Mucosa of stomach (tissue), 1 donor: ENCODE results near the gene PKMYT1.
"Not testable (repeated sequence)": the region's sequence is repeated elsewhere in the genome, so short reads cannot be mapped to it uniquely, and the experiment has no call there.

Experiments used
- H3K27me3 ChIP-seq: one replicate; pipeline ENCODE4 v1.7.0; 2013; ENCODE audit warnings: mild to moderate bottlenecking, low read length; ENCODE audit not compliant: control insufficient read depth, insufficient read depth
- H3K36me3 ChIP-seq: one replicate; pipeline ENCODE4 v1.7.0; 2013; ENCODE audit warnings: low read length; ENCODE audit not compliant: control insufficient read depth, insufficient read depth
- H3K4me1 ChIP-seq: one replicate; pipeline ENCODE4 v1.7.0; 2013; ENCODE audit warnings: mild to moderate bottlenecking, low read length; ENCODE audit not compliant: control insufficient read depth, insufficient read depth
- H3K4me3 ChIP-seq: one replicate; pipeline ENCODE4 v1.7.0; 2013; ENCODE audit warnings: low read length
- H3K9ac ChIP-seq: one replicate; pipeline ENCODE4 v1.7.0; 2013; ENCODE audit warnings: mild to moderate bottlenecking, low read length, moderate library complexity
- H3K9me3 ChIP-seq: one replicate; pipeline ENCODE4 v1.7.0; 2013; ENCODE audit warnings: mild to moderate bottlenecking, low read length, moderate library complexity; ENCODE audit not compliant: control insufficient read depth
- donor health status: Pancreatic carcinoma.

The PKMYT1 gene

DNA sequence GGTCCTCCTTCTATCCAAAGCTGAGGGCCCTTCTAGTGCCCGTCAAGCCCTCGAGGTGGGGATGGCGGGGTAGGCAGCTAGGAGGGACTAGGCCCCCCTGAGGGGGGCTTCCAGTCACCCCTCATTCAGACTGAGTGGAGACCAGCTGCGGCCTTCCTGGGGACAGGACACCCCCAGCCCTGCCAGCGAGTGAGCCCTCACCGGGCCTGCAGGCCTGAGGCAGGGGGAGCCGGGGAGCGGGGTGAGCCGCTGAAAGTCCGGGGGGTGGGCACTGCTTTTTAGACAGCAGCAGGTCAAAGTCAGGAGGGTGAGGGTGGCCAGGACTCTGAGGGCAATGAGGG lies 24.8 kb downstream of the PKMYT1 start:
- Histone ChIP-seq H3K4me1 (peaks cover 11% of the 10 kb centered on the region), H3K4me3 (no peak overlapping the region), H3K9me3 (no peaks in the 10 kb centered on the region), H3K27me3 (peaks cover 38% of the 10 kb centered on the region), H3K36me3 (no peaks in the 10 kb centered on the region), H3K9ac (no peak overlapping the region)

DNA sequence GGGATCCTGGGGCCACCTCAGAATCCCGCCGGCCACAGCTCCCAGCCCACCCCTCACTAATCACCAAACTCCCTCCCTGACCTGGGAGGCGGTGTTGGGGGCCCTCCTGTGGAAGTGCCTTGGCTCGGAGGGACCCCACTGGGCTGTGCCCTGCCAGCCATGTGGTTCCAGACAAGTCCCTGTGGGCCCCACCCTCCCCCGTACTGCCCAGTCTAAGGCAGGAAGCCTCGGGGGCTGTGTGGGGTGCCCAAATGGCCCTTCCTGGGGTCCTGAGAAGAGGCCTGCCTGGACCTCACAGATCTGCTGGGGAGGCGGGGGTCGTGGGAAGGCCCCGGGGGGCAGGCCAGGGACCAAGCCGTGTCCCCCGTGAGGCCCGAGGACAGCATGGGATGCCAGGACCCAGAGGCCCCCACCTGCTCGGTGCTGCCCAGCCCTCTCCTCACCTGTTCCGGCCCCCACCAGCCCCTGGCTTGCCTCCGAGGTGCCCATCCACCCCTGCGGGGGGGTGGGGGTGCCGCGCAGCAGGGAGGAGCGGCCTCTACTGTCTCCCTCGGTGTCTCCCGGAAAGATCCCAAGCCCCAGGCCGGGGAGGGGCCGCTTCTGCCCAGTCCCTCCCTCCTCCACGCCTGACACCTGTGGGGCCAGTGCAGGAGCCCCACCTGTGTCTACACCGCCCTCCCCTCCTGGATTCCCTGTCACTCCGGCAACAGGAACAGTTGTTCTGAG lies 25.4 kb downstream of the PKMYT1 start:
- peaks cover 38% of the 10 kb centered on the region for H3K27me3 ChIP-seq
- no peak overlapping the region for H3K9ac ChIP-seq
- H3K4me1 ChIP-seq: peaks cover 11% of the 10 kb centered on the region
- H3K4me3 ChIP-seq: no peak overlapping the region
- H3K9me3 ChIP-seq: no peaks in the 10 kb centered on the region
- no peaks in the 10 kb centered on the region for H3K36me3 ChIP-seq

DNA sequence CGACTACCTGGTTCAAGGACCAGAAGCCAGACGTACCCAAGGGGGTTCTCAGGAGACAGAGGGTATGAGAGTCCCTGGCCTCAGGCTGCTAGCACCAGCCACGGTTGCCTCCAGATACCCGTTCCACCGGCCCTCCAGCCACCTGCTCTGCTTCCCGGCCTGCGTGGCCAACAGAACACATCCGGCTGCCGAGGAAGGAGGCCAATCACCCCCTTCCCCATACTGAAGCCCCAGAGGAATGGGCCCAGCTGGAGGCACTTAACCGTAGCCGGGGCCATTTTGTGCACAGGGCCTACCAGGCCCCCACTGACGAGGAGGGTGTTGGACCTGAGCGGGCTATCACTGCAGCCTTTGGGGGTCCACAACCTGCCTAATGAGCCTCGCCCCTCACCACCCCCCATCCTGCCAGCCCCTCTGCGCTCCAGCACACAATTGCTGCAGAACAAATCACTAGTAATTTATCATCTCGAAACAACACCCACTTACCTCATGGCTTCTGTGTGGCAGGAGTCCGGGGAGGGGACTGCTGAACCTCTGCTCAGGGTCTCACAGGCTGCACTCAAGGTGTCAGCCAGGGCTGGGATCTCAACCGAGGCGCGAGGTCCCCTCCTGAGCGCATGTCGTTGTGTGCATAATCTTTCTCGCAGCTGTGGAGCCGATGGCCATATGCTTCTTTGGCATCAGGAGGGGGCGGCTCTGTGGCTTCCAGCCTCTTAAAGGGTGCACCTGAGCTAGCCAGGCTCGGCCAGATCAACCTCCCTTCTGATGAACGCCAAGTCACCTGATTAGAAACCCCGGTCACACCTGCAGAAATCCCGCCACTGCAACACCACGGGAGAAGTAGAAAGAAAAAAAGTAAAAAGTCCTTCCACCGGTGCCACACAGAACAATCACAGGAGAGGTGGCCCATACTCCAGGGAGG lies 26.3 kb downstream of the PKMYT1 start:
- no peaks in the 10 kb centered on the region for H3K9me3 ChIP-seq
- H3K27me3 ChIP-seq: peaks cover 33% of the 10 kb centered on the region
- peaks cover 11% of the 10 kb centered on the region for H3K4me1 ChIP-seq
- H3K4me3 ChIP-seq: no peak overlapping the region
- no peak overlapping the region for H3K9ac ChIP-seq
- H3K36me3 ChIP-seq: no peaks in the 10 kb centered on the region

DNA sequence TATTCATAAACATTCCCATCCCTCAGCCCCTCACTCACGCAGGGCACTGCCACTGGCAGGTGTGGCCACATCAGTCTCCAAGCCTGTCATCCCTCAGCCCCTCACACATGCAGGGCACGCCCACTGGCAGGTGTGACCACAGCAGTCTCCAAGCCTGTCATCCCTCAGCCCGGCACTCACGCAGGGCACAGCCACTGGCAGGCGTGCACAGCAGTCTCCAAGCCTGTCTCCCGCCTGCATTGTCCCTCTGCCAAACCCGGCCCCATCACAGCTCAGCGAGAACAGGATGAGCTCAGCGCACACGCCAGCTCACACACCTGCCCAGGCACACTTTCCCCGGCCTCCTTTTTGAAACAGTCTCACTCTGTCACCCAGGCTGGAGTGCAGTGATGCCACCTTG lies 27.6 kb downstream of the PKMYT1 start:
- no peaks in the 10 kb centered on the region for H3K36me3 ChIP-seq
- no peak overlapping the region for H3K9ac ChIP-seq
- H3K27me3 ChIP-seq: peaks cover 33% of the 10 kb centered on the region
- no peaks in the 10 kb centered on the region for H3K9me3 ChIP-seq
- H3K4me3 ChIP-seq: no peak overlapping the region
- peaks cover 11% of the 10 kb centered on the region for H3K4me1 ChIP-seq

DNA sequence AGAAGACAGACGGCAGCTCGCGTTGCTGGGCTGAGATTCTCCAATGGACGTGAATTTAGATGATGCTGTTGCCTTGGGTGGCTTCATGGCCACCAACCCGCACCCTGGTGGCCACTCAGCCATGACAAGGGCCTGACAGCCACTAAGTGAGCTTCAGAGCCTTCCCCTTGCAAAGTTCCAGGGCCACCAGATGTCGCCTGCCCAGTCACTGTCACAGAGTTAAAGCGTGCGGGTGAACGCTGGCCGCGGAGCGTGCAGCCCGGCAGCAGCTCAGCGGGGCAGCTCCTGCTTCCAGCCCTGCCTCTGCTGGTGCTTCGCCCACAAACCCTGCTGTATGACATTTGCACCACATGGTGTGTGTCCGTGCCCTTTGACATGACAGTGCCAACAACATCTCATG lies 29.5 kb downstream of the PKMYT1 start:
- Histone ChIP-seq H3K4me3 (no peak overlapping the region), H3K27me3 (peaks cover 23% of the 10 kb centered on the region), H3K9ac (no peak overlapping the region), H3K9me3 (no peaks in the 10 kb centered on the region), H3K4me1 (peaks cover 11% of the 10 kb centered on the region), H3K36me3 (no peaks in the 10 kb centered on the region)

DNA sequence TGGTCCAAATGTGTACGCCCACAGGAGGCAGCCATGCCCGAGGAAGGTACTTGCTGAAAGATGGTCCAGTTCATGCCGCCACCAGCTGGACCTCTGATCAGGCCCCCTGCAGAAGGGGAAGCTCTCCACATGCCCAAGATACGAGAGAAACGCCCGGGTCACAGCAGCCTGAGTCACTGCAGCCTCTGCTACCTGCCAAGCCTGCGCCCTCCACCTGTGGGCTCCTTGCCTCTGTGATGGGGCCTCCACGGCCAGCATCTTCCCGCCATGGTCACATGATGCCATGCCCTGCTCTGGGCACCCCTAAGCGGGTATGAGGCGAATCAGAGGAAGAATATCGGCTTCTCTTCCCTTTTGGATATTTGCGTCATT lies 29.9 kb downstream of the PKMYT1 start:
- Histone ChIP-seq H3K4me1 (peaks cover 9% of the 10 kb centered on the region), H3K9ac (no peak overlapping the region), H3K9me3 (no peaks in the 10 kb centered on the region), H3K27me3 (peaks cover 19% of the 10 kb centered on the region), H3K36me3 (no peaks in the 10 kb centered on the region), H3K4me3 (no peak overlapping the region)

DNA sequence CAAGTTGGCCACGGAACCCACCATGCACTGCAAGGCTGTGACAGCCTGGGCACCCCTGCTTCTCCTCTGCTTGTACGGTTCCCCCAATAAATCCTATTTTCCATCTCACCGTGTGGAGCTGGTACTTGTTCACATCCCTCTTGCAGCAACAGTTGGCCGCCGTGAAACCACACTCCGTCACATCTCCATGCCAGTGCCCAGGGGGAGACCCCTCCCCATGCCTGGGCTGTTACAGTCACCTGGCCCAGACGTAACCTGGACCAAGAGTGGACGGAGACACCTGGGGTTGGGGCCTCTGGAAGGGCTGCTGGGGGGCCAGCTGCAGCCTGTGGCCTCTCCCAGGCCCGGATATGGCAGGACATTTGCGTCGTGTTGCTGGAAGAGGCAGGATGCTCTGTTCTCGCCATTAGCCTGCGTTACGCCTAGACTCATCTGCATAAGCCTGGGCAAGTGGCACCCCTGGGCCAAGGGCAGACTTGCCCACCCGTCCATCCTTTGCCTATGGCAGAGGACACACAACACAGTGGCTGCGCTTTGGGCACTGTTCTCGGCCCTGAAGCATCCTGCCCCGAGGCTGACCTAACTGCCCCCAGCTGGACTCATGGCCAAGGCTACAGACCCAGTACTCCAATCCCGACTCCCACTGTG lies 30.4 kb downstream of the PKMYT1 start:
- H3K9me3 ChIP-seq: no peaks in the 10 kb centered on the region
- H3K36me3 ChIP-seq: no peaks in the 10 kb centered on the region
- H3K4me3 ChIP-seq: no peak overlapping the region
- peaks cover 14% of the 10 kb centered on the region for H3K27me3 ChIP-seq
- no peak overlapping the region for H3K9ac ChIP-seq
- peaks cover 4% of the 10 kb centered on the region for H3K4me1 ChIP-seq

DNA sequence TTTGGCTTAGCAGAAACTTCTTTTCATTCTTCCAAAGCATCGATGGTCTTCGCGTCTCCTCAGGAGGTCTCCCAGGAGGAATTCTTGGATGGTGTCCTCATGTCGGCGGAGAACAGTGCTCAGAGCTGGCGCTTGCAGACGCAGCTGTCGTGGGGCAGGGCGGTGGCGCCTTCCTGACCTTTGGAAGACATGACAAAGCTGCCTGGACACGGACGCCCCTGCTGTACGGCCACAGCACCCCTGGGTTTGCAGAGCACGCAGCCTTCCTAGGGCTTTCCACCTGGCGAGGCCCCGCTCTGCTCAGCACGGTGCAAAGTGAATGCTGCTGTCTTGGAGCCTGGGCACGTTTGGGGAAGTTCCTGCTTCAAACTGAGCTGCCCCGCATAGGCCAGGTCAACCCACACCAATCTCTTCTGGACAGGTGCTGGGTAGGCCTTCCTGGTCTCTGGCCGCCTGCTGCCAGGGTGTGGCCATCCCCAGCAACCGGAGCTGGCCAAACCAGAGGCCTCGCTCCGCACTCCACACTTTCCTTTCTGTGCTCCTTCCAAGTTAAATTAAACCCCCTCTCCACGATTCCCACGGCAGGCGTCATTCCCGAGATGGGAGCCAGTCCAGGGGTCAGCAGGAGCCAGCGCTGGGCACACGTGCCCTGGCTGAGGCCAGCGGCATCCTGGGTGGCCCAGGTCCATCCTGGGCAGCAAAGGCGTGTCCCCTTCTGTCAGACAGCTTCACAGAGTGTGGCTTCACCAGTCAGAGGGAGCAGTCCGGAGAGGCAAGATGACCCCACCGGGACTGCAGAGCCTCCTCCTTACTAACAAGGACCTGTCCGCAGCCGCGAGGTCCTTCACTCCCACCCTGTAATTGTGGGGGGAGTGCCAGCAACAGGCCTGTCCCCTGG lies 31.2 kb downstream of the PKMYT1 start:
- H3K36me3 ChIP-seq: no peaks in the 10 kb centered on the region
- H3K4me1 ChIP-seq: no peaks in the 10 kb centered on the region
- no peak overlapping the region for H3K4me3 ChIP-seq
- peaks cover 6% of the 10 kb centered on the region for H3K27me3 ChIP-seq
- H3K9ac ChIP-seq: no peak overlapping the region
- no peaks in the 10 kb centered on the region for H3K9me3 ChIP-seq

DNA sequence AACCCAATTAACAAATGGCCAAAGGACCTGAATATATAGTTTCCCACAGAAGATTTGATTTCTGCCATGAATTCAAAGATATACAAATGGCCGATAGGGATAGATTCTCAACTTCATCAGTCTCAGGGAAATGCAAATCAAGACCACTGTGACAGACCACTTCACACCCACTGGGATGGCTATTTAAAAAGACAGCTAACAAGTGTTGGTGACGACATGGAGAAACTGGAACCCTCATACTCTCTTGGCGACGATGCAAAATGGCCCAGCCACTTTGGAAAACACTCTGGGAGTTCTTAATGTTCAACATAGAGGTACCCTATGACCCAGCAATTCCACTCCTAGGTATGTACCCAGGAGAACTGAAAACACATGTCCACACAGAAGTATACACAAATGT lies 33.6 kb downstream of the PKMYT1 start:
- Histone ChIP-seq H3K4me1 (no peaks in the 10 kb centered on the region), H3K9ac (no peak overlapping the region), H3K4me3 (no peak overlapping the region), H3K9me3 (no peaks in the 10 kb centered on the region), H3K27me3 (no peaks in the 10 kb centered on the region), H3K36me3 (no peaks in the 10 kb centered on the region)

DNA sequence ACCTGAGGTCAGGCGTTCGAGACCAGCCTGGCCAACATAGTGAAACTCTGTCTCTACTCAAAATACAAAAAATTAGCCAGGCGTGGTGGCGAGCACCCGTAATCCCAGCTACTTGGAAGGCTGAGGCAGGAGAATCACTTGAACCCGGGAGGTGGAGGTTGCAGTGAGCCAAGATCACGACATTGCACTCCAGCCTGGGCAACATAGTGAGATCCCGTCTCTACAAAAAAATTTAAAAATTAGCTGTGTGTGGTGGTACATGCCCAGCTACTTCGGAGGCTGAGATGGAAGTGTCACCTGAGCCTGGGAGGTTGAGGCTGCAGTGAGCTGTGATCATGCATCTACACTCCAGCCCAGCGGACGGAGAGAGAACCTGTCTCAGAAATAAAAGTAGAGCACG lies 36.5 kb downstream of the PKMYT1 start:
- H3K9me3 ChIP-seq, H3K4me1 ChIP-seq, H3K36me3 ChIP-seq, H3K27me3 ChIP-seq, H3K9ac ChIP-seq, H3K4me3 ChIP-seq: not testable (repeated sequence)

DNA sequence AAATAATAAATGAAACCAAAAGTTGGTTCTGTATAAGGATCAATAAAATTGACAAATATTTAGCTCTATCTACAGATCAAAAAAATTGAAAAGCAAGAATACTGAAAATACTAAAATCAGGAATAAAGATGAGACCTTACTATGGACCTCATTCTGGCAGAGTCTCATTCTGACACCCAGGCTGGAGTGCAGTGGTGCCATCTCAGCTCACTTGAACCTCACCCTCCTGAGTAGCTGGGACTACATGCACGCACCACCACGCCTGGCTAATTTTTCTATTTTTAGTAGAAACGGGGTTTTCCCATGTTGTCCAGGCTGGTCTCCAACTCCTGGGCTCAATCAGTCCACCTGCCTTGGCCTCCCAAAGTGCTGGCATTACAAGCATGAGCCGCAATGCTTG lies 38.2 kb downstream of the PKMYT1 start:
- H3K4me3 ChIP-seq: no peak overlapping the region
- no peaks in the 10 kb centered on the region for H3K9me3 ChIP-seq
- no peaks in the 10 kb centered on the region for H3K4me1 ChIP-seq
- no peak overlapping the region for H3K9ac ChIP-seq
- H3K36me3 ChIP-seq: peaks cover 4% of the 10 kb centered on the region
- no peaks in the 10 kb centered on the region for H3K27me3 ChIP-seq
